Fibroblast of upper back skin (primary cell): ENCODE data around the gene PRELID3B.
"Not testable (repeated sequence)": the region's sequence is repeated elsewhere in the genome, so short reads cannot be mapped to it uniquely, and the experiment has no call there.

Source experiments
- DNase-seq: peaks from one replicate; pipeline ENCODE4 v3.0.0-alpha.2; 2013

Gene PRELID3B

GRCh38 chr20:59047938-59048680, 5.5 kb upstream of the PRELID3B start:
- DNase-seq: peak; percentile 28

- no peak for DNase-seq
Observed at GRCh38 chr20:59046862-59047261, 4.3 kb upstream of the PRELID3B start.

GRCh38 chr20:59044796-59045195, 2.2 kb upstream of the PRELID3B start:
- DNase-seq: no peak

- no peak for DNase-seq
Observed at GRCh38 chr20:59044295-59044694, 1.7 kb upstream of the PRELID3B start.

- DNase-seq: no peak
Observed at GRCh38 chr20:59043698-59044097, 1.1 kb upstream of the PRELID3B start.

- peak; percentile 91 for DNase-seq
Observed at GRCh38 chr20:59042796-59043631, 428 bp upstream of the PRELID3B start.

- DNase-seq: not testable (repeated sequence)
Observed at GRCh38 chr20:59041487-59041886, 1.1 kb downstream of the PRELID3B start.

GRCh38 chr20:59040667-59041066, 1.9 kb downstream of the PRELID3B start:
- DNase-seq: no peak

GRCh38 chr20:59039233-59039632, 3.4 kb downstream of the PRELID3B start:
- DNase-seq: peak; percentile 19

GRCh38 chr20:59037386-59037785, 5.2 kb downstream of the PRELID3B start:
- DNase-seq: no peak

- no peak for DNase-seq
Observed at GRCh38 chr20:59035381-59035780, 7.2 kb downstream of the PRELID3B start.

- DNase-seq: no peak
Observed at GRCh38 chr20:59033616-59034165, 8.9 kb downstream of the PRELID3B start.

GRCh38 chr20:59033093-59033492, 9.5 kb downstream of the PRELID3B start:
- DNase-seq: no peak

GRCh38 chr20:59032713-59033059, 9.9 kb downstream of the PRELID3B start:
- DNase-seq: no peak

- DNase-seq: peak; percentile 94
Observed at GRCh38 chr20:59032023-59032712, 10.4 kb downstream of the PRELID3B start, which contains the start of gene ATP5F1E. Gene ATP5F1E (minus strand): TSS chr20:59032335. CDS start chr20:59032251, 84 bp downstream.

- DNase-seq: no peak
Observed at GRCh38 chr20:59031564-59032022, 11.0 kb downstream of the PRELID3B start.

GRCh38 chr20:59030911-59031563, 11.5 kb downstream of the PRELID3B start:
- no peak for DNase-seq

GRCh38 chr20:59028812-59029211, 13.8 kb downstream of the PRELID3B start:
- no peak for DNase-seq

- peak; percentile 72 for DNase-seq
Observed at GRCh38 chr20:59027741-59028320, 14.8 kb downstream of the PRELID3B start.

- DNase-seq: no peak
Observed at GRCh38 chr20:59026904-59027740, 15.5 kb downstream of the PRELID3B start.

- no peak for DNase-seq
Observed at GRCh38 chr20:59025511-59025910, 17.1 kb downstream of the PRELID3B start.
